Measurements from ENCODE around the gene IL17RB.

IL17RB gene

DNA sequence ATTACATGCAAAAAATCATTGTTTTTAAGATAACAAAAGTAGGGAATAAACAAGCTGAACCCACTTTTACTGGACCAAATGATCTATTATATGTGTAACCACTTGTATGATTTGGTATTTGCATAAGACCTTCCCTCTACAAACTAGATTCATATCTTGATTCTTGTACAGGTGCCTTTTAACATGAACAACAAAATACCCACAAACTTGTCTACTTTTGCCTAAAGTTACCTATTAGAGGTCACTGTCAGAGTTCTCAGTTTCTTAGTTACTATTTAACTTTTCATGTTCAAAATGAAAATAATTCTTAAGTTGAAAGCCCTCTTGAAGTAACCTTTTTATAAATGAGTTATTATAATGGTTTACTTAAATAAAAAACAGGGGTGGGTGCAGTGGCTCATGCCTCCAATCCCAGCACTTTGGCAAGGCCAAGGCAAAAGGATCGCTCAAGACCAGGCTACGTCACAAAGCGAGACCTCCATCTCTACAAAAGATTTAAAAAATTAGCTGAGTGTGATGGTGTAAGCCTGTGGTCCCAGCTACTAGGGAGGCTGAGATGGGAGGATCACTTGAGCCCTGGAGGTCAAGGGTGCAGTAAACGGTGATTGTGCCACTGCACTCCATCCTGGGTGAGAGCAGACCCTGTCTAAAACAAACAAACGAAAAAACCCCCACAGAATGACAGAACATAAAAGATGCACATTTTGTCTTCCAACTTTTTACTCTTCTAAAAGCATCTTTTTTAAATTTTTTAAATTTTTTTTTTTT is 19.5 kb downstream of the IL17RB start:
- no peak for DNase-seq

DNA sequence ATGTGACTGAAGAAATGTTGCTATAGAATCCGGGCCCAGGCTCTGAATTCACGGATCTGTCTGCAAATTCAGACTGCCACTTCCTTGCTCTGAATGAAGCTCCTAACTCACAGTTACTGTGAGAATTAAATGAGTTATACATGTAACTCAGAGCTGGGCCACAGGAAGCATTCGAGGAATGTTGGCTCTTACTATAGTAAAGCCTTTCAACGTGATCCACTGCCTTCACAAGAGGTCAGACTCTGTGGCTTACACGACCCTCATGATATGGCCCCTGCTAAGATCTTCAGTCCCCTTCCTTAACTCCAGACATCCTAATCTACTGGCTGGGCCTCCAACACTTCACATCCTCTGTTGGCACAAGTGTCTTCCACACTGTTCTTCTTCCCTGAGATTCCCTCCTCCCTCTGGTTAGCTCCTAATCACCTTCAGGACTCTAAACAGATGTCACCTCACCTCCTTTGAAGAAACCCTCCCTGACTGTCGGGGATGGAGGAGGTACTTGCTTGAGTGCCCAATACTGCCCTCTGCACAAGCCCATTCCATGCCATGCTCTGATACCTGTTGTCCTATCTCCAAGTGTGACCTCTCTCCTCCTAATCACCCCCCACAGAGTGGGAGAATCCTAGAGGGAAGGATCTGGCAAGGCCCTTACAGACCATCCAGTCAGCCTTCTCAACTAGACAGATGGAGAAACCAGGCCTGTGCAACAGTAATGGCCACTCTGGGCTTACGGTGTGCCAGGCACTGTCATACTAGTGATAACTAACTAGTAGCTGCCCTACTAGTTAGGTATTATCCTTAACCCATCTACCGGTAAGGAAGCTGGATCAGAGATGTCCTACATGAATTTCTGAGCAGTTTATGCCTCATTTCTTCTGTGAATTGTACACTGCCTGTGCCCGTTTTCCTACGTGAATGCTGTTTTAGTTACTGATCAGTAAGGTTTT is 34.3 kb downstream of the IL17RB start:
- no peak for DNase-seq

DNA sequence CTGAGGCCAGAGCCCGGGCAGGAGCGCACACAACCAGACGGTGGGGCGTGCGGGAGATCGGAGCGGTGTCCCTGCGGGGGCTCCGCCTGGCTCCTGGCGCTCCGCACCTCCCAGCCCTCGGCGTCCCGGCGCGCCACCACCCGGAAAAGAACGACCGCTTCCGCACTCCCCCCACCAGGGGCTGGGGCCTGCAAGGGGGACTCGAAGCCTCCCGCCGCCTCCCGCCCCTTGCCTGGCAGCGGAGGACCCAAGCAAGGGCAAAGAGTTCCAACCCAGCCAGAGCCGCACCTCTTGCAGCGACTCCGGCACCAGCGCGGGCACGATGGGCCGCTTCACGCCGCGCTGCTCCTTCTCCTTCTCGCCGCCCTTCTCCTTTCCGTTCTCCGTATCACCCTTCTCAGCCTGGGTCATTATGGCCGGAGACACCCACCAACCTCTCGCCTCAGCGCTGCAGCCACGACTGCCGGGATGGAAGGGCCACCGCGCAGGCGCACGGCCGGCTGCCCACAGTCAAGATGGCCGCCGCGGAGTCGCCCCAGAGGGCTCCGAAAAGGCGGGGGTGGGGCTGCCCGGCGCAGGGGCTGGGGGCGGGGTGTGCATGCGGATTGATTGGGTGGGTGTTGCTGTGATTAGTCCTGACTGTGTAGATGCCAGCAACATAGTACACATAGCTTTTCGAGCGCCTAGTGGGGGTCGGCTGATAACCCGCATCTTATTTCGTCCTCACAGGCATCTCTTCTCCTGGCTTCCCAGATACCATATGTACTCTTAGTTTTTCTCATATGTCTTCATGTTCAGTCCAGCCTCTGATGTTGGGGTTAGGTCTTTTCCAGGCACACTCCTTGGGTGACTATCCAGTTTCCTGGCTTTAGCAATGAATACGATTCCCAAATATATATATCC is 35.6 kb downstream of the IL17RB start, which contains the start of gene ACTR8:
Gene ACTR8, minus strand, starts transcription at position 462 of the 903 bp plus-strand sequence. Its CDS starts 51 bp downstream, at position 411.
- peak; percentile 88 to 90 for DNase-seq

DNA sequence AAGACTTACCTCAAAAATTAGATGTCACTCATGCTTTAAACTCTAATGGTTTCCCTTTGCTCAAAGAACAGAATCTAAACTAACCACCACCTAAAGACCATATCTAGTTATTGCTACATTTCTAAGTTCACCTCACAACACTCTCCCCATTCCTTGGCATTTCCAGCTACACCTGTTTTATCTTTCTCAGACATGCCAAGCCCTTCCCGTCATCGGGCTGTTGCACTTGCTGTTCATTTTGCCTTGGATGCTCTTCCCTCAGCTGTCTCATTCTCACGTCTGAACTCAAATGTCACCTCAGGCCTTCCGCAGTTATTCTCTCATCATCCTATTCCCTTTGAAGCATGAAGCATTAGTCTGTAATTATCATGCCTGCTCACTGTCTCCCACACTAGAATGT is 36.6 kb downstream of the IL17RB start:
- no peak for DNase-seq

DNA sequence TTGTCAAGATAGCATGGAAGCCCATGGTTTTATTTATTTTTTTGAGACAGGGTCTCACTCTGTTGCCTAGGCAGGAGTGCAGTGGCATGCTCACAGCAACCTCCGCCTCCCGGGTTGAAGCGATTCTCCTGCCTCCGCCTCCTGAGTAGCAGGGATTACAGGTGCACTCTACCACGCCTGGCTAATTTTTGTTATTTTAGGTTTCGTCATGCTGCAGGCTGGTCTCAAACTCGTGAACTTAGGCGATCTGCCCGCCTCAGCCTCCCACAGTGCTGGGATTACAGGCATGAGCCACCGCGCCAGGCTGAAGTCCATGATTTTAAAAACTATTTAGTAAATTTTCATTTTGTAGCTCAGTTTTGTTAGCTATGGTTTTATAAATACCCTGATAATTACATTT is 38.3 kb downstream of the IL17RB start:
- DNase-seq: no peak

DNA sequence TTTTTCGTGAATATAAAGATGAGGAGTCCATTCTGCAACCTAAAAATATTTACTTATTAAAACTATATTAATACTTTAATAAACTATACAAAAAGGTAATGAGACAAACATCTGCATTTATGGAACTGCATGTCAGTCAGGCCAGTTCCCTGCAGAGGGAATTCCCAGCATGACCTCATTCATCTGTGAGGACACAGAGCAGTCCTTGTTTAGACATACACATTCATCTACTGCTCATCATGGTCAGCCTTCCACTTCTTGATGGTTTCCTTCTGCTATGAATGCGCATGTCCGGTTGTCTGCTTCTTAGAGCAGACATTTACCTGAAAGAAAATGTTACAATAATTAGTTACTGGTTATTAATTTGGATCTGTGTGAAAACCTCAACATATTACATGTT is 38.9 kb downstream of the IL17RB start:
- DNase-seq: no peak

DNA sequence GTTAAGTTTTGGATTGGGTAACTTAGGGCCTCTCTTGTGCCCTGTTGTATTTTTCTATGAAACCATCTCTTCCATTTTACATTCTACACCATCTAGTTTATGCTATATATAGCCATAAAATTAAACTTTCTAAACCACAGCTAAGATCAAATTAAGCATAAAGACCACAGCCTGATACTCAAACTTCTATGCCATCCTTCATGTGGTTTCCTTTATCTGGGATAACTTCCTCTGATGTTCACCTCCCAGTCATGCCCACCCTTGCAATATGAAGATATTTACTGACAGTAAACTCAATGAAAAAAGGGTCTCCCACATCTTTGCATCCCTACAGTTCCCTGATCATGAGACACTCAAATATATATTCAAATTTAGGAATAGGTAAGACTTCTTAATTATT is 41.1 kb downstream of the IL17RB start:
- DNase-seq: no peak

DNA sequence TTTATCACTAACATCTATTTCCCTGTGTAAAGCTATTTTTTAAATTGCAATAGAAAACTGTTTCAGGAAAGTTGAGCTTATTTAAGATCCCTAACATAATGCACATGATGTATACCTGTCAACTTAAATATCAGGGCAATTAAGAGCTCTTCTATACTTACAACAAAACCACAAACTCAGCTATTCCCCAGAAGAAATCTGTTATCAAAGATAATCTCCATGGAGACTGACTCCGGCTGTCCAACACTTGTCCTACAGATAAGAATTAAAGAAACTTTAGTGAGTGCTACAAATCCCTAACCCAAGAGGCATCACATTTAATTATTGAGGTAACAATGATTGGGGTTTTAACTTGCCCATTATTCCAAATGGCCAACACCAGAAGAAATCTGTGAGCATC is 41.9 kb downstream of the IL17RB start:
- DNase-seq: no peak

DNA sequence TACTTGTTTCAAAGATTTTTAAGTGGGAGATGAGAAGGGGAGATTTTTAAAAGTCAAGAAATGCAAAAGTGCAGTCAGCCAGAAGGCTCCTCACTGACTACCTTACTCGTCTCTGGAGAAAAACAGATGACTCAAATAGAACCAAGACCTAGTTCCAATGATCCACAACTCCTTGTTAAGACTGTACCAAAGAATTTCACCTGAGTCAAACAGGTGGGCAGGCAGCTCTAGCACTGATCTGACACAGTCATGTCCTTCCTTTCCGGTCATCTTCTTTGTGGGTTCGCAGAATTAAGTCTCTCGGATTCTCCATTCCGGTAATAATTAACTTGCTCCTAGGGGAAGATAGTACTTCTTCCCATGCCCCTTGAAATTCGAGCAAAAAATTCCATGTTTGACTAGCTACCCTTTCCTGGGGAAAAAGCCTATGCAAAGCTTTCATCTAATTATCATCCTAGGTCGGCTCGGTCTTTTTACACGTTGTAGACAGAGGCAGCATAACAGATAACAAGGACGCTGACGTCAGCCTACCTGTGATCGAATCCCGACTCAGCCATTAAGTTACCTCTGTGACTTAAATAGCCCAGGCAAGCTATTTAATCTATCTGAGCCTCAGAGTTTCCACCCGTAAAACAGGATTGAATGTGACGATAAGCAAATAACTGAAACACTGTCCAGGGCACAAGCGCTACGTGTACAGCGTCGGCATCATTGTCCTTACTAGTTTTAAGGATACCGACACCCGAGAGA is 44.5 kb downstream of the IL17RB start:
- DNase-seq: peak; percentile 75

DNA sequence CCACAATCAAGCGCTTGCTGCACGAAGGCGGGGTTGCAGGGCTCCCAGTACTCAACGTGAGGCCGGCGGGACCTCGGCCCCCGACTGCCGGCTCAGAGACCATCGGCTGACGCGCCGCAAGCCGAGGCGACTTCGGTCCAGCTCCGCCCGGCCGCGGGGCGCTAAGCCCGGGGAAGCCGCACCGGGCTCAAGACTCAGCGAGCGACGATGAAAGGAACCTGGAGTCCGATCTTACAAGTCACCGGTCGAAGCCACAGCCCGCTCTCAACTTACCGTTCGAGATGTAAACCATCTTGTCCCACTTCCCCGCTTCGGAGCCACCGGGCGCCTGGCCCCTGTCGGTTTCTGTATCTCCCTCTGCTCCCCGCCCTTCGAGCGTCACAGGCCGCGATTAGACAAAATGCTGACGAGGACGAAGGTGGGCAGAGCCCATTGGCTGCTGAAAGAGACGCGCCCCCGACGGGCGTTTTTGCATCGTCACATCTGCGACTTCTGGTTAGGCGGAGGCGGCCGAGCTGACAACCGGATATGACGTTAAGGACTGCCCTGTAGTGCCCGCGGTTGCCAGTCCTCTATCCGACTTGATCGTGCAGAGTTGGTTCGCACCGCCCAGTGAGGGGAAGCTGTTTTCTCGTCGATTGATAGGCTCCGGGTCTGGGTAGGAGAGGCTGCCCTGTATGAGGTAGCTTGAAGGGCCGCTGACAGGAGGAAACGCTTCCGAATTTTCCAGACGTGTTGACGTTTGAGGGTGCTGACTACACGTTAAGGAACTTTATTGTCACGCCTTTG is 45.3 kb downstream of the IL17RB start, which contains the start of gene SELENOK:
Gene SELENOK, minus strand, starts transcription at position 363 of the 789 bp plus-strand sequence.
- peak; percentile 99 for DNase-seq

DNA sequence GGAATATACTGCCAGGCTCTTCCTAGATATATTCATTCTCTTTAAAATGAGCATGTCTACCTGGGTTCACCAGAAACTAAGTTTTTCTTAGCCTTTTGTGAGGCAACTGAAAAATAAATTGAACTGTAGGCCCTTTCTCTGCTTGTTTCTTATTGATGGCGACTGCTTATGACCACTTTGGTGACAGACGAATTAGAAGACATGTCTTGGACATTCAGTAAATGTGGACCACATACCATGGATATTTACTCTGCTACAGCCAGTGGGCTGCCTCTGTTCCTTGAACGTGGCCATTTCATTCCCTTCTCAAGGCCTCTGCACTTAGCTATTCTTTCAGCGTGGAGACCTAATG is 45.9 kb downstream of the IL17RB start:
- no peak for DNase-seq

DNA sequence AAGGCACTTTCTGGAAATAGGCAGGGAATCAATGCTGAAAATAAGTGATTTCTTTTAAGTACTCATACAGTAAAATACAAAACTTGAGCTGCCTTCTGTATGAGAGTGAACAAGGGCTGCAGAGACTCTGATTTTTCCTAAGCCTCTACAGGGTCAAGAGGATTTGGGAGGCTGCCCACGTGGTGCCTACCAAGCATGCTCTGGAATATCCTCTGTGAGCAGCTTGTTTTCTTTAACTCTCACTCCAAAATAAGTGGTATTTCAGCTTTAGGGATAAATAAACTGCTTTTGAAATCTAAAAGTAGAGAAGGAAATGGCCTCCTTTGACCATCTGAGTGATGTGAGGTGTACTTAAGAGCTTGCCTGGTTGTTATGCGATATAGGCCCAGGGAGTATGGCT is 53.4 kb downstream of the IL17RB start:
- DNase-seq: no peak

DNA sequence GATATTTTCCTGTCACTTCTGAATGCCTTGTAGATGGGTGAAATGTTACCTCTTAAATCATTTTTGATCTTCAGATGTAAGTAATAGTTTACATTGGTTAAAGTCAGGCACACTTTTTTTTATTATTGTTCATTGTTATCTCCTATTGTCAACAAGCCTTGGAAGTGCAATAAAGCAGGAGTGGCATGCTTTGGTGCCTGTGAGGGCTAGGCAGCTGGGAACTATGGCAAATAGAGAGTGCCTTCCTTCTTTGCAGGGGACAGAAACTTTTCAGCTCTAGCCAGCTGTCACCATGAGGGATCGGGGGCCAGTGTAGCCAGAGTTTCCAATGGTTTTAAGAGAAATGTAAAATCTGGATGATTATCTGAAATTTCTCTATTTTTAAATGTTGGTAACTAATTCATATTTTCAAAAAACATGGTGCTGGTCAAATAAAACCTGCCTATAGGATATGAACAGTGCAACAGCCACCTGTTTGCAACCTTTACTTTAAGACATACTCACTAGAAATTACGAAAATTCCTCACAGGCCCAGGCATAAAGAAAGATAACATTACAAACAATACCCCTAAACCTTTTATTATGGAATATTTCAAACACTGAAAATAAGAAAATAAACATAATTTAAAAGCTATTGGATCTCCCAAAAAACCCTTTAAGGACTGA is 54.4 kb downstream of the IL17RB start:
- no peak for DNase-seq

DNA sequence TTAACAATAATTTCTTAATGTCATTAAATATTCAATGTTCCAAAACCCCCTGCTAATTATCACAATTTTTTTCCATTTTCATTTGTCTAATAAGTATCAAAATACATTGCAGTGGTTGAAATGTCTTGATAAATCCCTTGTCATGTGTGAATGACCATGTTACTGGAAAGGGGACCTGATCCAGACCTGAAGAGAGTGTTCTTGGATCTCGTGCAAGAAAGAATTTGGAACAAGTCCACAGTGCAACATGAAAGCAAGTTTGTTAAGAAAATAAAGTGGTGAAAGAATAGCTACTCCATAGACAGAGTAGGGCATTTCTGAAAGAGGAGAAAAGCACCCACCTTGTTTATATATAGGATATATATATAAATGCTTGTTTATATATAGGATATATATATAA is 55.7 kb downstream of the IL17RB start:
- DNase-seq: no peak

DNA sequence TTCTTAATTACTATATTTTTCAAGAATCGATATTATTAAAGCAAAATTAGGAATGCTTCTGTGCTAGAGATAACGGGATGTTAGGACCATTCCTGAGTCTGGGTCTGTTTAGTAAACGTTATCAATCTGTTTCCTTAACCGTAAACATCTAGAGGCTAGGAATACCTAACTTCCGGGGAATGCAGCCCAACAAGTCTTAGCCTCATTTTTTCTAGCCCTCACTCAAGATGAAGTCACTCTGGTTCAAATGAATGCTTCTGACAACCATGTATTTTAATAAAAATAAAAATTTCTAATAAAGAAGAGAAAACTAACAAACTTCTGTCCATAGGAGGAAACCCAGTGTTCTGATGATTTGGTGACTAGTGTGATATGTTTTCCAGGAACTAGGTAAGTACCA is 56.3 kb downstream of the IL17RB start:
- no peak for DNase-seq

DNA sequence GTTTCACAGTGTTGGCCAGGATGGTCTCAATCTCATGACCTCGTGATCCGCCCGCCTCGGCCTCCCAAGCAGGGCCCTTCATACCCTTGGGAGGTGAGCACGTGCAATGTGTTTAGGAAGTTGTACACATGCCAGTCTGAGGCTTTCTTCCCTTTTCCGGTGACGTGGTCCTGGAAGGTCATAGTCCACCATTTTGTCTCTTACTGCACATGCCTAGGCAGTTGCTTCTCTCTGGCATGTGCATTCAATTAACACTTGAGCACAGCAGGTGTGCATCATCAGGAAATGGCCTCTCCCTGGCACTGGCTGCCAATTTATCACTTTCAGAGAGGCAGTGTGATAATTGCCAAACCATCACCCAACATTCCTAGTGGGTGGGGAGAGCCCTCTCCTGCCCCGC is 67.0 kb downstream of the IL17RB start:
- no peak for DNase-seq
